Uterus (tissue), 2 donors: ENCODE measurements around the gene PSMD1.

Source experiments
- POLR2A ChIP-seq, 2 donors: fragments of 450-650 bp; IDR thresholded peaks; one replicate each; pipeline ENCODE4 v1.6.1; 2016; ENCODE audit warnings: antibody characterized with exemption in 2 of 2, mild to moderate bottlenecking in 1 of 2, moderate library complexity in 1 of 2
- TF ChIP-seq, protein P1 (sequence below), 4 experiments: fragments of 200-600 bp in 2 of 4; fragments of 450-650 bp in 2 of 4; sonication (generic) in 2 of 4; IDR thresholded peaks; one replicate each; pipeline ENCODE4 v1.5.1; 2016 to 2019; ENCODE audit warnings: antibody characterized with exemption in 4 of 4, mild to moderate bottlenecking in 2 of 4, moderate library complexity in 1 of 4

DNA sequence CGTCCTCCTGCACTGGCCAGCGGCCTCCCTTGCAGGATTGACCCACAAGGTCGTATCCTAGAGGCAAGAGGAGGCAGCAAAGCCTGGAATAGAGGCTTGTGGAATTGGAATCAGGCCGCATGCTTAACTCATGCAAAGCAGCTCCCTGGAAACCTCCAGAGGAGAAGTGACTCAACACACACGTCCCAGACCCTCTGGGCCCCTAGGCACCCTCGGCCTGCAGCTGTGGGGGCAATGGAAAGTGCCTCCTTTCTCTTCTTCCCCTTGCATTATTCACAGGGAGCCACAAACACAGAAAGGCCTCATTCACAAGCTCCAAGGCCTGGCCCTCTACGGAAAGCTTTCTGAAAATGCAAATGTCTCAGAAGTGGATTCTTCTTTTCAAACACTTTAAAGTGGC is 41.2 kb upstream of the PSMD1 start:
- TF ChIP-seq, protein P1, sequence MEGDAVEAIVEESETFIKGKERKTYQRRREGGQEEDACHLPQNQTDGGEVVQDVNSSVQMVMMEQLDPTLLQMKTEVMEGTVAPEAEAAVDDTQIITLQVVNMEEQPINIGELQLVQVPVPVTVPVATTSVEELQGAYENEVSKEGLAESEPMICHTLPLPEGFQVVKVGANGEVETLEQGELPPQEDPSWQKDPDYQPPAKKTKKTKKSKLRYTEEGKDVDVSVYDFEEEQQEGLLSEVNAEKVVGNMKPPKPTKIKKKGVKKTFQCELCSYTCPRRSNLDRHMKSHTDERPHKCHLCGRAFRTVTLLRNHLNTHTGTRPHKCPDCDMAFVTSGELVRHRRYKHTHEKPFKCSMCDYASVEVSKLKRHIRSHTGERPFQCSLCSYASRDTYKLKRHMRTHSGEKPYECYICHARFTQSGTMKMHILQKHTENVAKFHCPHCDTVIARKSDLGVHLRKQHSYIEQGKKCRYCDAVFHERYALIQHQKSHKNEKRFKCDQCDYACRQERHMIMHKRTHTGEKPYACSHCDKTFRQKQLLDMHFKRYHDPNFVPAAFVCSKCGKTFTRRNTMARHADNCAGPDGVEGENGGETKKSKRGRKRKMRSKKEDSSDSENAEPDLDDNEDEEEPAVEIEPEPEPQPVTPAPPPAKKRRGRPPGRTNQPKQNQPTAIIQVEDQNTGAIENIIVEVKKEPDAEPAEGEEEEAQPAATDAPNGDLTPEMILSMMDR (IDR thresholded peaks at IDR 0.05): no peak
- TF ChIP-seq POLR2A (IDR thresholded peaks at IDR 0.05): no peak
